Measurements from ENCODE around the gene PLEKHG4B.

PLEKHG4B gene

DNA sequence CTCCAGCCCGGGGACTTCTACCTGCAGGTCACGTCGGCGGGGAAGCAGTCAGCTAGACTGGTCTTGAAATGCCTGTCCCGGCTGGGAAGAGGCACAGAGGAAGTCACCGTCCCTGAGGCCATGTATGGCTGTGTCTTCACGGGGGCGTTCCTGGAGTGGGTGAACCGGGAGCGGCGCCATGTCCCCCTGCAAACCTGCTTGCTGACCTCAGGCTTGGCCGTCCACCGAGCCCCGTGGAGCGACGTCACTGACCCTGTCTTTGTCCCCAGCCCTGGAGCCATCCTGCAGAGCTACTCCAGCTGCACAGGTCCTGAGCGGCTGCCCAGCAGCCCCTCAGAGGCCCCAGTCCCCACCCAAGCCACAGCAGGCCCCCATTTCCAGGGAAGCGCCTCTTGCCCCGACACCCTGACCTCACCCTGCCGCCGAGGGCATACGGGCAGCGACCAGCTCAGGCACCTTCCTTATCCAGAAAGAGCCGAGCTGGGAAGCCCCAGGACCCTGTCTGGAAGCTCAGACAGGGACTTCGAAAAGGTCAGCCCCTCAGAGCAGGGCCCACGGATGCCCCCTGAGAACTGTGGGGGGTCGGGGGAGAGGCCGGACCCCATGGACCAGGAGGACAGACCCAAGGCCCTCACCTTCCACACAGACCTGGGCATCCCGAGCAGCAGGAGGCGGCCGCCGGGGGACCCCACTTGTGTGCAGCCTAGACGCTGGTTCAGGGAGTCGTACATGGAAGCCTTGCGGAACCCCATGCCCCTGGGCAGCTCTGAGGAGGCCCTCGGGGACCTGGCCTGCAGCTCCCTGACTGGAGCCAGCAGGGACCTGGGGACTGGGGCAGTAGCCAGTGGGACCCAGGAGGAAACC, 47.8 kb downstream of the PLEKHG4B start:
- no peak for DNase-seq

DNA sequence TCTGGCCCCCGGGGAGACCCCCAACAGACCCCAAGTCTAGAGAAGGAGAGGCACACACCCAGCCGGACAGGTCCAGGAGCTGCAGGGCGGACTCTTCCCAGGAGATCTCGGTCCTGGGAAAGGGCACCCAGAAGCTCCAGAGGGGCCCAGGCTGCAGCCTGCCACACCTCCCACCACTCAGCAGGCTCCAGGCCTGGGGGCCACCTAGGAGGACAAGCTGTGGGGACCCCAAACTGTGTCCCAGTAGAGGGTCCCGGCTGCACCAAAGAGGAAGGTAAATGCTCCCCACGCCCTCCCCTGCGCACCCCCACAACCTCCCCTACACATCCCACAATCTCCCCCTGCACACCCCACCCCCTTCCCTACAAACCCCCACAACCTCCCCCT, 48.5 kb downstream of the PLEKHG4B start:
- no peak for DNase-seq

DNA sequence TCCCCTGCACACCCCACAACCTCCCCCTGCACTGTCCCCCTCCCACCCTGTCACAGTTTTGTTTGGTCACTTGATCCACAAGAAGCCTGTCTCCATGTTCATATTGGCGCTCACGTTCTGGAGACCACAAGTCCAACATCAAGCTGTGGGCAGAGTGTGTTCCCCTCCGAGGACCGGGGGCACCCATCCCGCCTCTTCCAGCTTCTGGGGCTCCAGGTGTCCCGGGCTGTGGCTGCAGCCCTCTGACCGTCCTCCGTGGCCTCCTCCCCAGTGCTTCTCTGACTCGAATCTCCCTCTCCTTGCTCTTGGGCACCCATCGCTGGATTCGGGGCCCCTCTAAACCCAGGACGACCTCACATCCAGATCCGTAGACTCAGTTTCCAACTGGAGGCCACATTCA, 49.2 kb downstream of the PLEKHG4B start:
- DNase-seq = no peak

DNA sequence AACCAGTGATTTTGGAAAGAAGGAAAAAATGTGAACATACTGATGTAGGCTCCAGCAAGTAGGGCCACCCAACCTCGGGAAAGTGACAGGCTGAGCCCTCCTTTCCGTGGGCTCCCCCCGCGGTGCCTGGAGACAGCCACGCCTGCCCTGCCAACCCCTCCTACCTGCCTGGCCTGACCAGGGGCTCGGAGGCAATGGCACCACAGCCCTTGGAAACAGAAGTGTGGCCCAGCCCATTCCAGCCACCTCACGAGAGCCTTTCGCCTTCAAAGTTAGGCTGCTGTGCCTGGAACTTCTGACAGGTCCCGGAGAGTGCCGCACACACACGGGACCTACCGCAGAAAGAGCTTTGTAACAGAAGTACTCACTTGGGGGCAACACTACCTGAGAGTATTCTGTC, 49.8 kb downstream of the PLEKHG4B start:
- no peak for DNase-seq

DNA sequence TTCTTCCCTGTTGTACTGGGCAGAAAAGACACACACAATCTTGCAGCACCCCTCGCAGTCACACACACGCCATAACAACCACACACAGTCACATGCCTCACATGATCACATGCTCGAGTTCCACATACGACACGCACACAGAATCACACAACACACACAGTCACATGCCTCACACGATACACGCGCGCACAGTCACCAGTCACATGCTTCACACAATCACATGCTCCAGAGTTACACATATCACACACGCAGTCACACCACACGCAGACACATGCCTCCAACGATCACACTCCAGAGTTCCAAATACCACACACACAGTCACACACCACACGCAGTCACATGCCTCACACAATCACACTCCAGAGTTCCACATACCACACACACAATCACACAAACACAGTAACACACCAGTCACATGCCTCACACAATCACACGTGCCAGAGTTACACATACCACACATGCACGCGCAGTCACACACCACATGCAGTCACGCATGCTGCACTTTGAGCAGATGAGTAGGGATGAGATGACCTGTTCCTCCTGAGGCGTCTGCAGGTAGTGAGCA, 50.4 kb downstream of the PLEKHG4B start:
- DNase-seq = no peak

DNA sequence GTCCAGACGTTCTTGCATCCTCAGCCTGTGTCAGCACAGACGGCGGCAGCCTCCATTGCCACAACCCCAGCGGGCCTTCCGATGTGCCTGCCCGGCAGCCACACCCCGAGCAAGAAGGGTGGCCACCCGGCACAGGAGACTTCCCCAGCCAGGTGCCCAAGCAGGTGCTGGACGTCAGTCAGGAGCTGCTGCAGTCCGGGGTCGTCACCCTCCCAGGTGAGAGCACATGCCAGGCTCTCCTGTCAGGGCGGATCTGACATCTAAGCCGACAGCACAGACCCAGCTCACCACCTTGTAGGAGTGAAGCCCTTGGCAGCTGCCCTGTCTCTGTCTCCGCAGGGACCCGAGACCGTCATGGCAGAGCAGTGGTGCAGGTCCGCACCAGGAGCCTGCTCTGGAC, 51.1 kb downstream of the PLEKHG4B start:
- no peak for DNase-seq

DNA sequence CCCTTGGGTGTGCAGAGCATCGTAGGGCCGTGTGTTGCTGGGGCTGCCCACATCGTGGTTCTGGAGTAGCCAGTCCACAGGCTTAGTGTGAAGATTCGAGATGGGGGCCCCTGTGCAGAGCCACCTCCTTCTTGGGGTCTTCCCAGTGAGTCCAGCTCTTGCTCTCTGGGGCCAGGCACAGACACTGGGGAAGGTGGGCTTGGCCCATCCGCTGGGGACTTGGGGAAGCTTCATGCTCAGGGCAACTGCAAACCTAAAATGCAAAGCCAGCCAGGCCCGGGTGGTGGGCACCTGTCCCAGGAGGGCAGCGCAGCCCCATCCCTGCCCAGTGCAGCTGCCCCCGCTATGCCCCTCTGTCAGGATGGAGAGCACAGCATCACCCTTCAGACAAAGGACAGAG, 53.0 kb downstream of the PLEKHG4B start:
- DNase-seq = no peak

DNA sequence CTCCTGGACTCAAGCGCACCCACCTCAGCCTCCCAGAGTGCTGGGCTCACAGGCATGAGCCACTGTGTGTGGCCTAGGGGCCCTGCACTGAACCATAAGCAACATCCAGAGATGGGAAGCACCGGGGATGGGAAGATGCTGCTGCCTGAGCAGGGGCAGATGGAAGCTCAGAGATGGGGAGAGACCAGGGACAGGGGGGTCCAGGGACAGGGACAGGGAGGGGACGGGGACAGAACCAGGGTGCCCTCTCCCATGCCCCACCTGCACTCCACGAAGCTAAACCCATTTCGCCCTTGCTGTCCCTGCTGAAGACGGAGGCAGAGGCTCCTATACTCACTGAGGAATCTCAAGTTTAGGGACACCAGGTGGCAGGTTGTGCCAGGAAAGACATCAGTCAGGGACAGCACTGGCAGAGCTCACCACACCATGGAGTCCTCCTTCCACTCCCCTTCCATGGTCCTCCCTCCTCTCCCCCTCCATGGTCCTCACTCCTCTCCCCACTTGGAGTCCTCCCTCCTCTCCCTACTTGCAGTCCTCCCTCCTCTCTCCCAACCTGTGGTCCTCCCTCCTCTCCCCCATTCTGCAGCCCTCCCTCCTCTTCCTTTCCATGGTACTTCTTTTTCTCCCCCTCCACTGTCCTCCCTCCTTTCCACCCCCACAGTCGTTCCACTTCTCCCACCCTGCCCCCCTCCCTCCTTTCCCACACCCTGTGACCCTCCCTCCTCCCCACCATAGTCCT, 53.8 kb downstream of the PLEKHG4B start:
- DNase-seq = no peak

DNA sequence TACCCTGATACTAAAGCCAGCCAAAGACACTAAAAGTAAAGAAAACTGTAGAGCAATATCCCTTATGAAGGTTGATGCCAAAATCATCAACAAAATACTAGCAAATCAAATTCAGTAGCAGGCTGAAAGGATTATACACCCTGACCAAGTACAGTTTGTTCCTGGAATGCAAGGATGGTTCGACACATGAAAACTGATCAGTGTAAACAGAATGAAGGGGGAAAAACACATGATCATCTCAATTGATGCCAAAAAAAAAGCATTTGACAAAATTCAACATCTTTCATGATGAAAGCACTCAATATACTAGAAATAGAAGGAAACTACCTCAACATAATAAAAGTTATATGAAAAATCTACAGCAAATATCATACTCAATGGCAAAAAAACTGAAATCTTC, 55.8 kb downstream of the PLEKHG4B start:
- no peak for DNase-seq

DNA sequence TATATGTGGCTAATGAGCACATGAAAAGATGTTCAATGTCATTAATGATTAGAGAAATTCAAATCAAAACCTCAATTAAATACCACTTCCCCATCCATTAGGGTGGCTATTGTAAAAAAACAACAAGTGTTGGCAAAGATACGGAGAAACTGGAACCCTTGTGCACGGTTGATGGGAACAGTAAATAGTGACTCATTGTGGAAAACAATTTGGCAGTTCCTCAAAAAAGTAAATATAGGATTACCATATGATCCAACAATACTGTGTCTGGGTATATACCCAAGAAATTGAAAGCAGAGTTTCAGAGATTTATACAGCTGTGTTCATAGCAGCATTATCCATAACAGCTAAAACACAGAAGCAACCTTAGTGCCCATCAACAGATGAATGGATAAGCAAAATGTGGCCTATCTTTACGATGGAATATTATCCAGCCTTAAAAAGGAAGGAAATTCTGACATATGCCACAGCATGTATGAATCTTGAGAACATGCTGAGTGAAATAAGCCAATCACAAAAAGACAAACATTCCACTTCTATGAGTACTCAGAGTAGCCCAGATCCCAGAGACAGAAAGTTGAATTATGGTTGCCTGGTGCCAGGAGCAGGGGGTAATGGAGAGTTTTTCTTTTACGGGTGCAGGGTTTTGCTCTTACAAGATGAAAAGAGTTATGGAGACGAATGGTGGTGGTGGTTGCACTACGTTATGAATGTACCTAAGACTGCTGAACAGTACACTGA, 57.9 kb downstream of the PLEKHG4B start:
- peak; percentile 37 for DNase-seq

DNA sequence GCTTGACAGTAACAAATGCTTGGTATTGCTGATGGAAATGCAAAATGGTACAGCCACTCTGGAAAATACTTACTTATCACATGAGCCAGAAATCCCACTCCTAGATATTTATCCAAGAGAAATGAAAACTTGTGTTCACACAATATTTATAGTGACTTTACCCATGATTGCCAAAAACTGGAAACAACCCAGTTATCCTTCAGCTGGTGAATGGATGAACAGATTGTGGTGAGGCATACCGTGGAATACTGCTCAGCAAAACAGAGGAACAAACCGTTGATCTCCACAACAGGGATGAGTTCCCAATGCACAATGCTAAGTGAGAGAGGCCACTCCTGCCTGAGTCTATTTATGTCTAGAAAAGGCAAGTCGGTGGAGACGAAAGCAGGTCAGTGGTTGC, 58.8 kb downstream of the PLEKHG4B start:
- DNase-seq = no peak

DNA sequence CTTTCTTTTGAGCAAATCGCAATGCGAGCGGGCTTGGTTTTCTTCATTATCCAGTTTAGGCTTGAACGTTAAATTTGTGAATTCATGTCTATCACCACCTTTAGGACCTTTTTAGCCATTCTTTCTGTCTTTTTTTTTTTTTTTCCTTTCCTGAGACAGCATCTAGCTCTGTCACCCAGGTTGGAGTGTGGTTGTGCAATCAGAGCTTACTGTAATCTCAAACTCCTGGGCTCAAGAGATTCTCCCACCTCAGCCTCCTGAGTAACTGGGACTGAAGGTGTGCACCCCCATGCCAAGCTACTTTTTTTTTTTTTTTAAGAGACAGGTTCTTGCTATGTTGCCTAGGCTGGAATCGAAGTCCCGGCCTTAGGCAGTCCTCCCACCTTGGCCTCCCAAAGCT, 60.1 kb downstream of the PLEKHG4B start:
- DNase-seq = no peak

DNA sequence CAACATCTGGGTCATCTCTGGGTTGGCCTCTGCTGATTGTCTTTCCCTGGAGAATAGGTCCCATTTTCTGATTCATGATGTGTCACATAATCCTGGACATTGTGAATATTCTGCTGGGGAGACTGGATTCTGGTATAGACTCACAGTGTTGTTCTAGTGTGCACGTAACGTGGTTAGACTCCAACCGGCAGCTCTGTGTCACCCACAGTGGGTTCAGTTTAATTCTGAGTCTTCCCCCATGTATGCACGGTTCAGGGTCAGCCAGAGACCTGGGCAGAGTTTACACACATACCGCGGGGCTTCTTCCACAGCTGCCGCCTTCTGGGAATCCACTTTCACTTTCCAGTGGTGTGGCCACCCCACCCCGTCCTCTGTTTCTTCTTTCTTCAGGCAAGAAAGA, 61.3 kb downstream of the PLEKHG4B start:
- no peak for DNase-seq

DNA sequence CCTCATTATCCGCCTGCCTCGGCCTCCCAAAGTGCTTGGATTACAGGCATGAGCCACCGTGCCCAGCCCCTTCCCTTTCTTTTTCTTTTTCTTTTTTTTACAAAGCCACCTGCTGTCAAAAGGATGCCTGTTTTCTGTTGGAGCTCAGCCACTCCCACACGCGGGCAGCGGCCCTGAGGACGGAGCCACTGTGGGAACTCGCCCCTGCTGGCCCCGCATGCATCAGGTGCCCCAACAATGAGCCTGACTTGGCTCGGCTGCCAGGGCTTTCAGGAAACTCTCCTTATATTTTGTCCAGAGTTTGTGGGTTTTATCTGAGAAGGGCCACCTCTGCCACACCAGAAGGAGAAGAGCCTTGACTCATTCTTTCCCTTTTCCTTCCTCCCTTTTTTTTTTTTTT, 62.3 kb downstream of the PLEKHG4B start:
- DNase-seq = no peak

DNA sequence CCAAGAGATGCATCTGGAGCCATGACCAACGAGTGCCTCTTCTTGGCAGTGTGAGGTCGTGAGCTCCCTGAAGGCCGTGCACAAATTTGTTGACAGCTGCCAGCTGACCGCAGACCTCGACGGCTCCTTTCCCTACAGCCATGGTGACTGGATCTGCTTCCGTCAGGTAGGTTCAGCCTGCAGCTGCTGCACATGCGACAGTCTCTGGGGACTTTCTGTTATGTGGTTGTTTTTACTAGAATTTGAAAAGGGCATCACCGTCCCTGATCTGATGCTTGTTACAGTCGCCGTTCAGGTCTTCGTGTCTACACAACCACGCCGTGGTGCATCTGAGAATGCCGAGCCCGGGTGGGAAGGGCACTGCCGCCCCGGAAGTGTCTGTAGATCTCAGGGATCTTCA, 62.9 kb downstream of the PLEKHG4B start:
- DNase-seq = no peak

DNA sequence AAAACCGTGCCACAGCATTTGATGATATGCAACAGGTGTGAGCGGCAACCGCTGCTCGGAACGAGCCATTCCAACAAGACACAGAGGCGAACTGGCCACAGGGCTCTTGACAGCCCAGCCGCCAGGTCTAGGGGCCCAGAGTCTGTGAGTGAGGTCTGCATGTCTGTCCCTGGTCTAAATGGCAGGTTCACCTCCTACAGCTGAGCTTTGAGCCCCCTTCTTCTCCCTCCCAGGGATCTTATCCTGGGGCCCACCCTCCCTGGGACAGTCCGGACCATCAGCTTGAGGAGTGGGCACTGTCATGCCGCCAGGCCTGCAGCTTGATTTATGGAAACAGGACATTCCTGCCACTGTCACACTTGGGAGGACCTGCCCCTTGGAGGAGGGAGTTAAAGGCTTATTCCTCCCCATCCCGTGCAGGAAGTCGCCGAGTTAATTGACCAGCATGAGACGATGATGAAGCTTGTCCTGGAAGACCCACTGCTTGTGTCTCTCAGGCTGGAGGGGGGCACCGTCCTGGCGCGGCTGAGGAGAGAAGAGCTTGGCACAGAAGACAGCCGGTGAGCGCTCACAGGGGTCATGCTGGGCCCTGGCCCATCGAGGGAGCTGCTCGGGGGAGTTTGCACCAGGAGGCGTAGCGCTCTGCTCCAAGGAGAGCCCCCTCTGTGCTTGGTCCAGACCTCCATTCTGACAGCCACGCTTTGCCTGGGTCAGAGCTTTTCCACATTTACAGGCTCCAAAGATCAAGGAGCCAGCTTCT, 63.9 kb downstream of the PLEKHG4B start:
- no peak for DNase-seq

DNA sequence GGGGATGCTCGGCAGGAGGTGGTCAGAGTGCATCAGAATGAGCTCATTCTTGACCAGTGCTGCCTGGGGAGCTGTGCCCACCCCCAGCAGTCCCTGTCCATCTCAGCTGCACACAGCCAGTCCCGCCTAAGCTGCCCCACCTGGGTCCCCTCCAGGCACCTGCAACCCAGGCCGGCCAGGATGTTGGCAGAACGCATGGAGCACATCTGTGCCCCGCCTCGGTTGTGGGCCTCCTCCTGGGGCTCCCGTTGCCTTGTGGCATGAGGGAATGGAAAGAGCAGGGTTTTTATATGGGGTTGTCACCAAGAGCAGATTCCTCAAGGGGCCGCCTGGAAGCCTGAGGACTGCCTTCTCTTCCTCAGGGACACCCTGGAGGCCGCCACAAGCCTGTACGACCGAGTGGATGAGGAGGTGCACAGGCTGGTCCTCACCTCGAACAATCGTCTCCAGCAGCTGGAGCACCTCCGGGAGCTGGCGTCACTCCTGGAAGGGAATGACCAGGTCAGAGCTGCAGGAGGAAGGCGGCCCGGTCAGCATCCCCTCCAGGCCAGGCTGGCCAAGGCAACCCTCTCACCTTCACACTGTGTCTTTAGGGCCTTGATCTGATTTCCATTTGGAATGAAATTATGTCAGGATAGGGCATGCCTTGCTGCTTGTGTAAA, 64.6 kb downstream of the PLEKHG4B start:
- DNase-seq = no peak

DNA sequence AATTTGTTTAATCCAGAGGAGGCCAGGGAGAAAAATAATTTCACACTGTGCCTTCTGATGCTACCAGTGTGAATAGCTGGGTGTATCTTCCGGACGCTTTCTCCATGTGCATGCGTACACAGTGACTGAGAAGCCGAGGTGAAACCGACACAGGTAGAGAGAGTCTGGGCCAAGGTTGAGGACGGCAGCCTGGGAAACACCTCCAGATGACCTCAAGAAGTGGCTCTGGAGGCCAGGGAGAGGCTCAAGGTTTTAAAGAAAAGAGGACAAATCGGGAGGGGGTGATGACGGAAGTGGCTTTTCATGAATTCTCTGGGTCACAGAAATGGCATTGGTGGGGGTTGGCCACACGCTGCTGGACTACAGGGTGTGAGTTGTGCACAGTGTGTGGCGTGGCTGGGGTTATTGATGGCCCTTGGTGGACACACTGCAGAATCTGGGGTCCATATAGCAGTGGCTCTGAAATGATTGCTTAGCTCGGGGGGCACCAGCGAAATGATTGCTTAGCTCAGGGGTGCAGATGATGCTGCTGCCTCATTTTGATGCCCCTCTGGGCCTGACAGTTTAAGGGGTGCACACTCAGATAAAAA, 65.3 kb downstream of the PLEKHG4B start:
- DNase-seq = no peak

DNA sequence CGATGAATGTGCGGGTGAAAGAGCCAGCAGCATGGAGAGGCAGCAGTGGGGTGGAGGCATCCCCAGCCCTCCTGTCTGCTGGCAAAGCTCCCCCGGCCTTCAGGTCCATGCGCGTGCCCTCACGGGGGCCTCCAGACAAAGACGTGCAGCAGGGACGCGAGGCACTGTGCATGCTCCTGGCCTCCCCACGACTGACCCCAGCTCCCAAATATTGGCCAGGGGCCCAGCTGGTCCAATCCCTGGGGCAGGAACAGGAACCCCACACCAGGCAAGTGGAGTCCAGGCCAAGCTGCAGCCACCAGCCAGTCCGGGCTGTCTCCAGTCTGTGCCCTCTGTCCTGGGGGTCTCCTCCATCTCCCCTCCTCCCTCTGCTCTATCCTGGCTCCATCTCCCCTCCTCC, 65.8 kb downstream of the PLEKHG4B start:
- DNase-seq = no peak

DNA sequence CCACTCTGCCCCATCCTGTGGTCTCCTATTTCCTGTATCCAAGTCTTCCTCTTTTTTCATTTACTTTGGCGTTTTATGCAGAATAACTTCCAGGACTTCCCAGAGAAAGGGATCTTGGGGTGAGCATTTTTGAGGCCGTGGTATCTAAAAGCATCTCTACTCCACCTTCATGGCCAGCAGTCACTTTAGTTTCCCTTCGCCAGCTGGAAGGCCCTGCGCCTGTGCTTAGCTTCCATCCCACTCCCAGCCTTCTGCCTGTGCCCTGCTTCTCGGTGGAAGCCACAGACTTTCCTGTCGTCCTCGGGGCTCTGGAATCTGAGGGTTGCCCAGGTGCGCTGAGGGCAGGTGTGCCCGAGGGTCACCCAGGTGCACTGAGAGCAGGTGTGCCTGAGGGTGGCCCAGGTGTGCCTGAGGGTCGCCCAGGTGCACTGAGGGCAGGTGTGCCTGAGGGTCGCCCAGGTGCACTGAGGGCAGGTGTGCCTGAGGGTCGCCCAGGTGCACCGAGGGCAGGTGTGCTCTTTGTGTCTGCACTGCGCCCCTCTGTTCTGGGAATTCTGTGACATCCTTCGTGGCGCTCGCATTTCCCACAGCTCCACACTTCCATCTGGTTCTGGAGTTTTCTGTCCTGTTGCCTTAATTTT, 67.0 kb downstream of the PLEKHG4B start:
- no peak for DNase-seq

Data from DMS153 (cell line).